Ishikawa (cell line): ENCODE data around the gene WFDC9.

Source experiments
- CEBPB ChIP-seq: IDR thresholded peaks from 2 replicates; pipeline ENCODE4 v1.6.1; 2012
- CREB1 ChIP-seq: IDR thresholded peaks from 2 replicates; pipeline ENCODE4 v1.6.1; 2012; ENCODE audit warnings: low read depth
- EGR1 ChIP-seq: IDR thresholded peaks from 2 replicates; pipeline ENCODE4 v1.6.1; 2012
- EP300 ChIP-seq: IDR thresholded peaks from 2 replicates; pipeline ENCODE4 v1.6.1; 2012; ENCODE audit warnings: borderline replicate concordance
- FOXM1 ChIP-seq: IDR thresholded peaks from 2 replicates; pipeline ENCODE4 v1.6.1; 2012; ENCODE audit warnings: low read depth, borderline replicate concordance
- NFIC ChIP-seq: IDR thresholded peaks from 2 replicates; pipeline ENCODE4 v1.6.1; 2012
- RAD21 ChIP-seq: IDR thresholded peaks from 2 replicates; pipeline ENCODE4 v1.6.1; 2012; ENCODE audit warnings: low read depth
- TAF1 ChIP-seq: IDR thresholded peaks from 2 replicates; pipeline ENCODE4 v1.6.1; 2012; ENCODE audit warnings: low read depth, mild to moderate bottlenecking
- TCF12 ChIP-seq: IDR thresholded peaks from 2 replicates; pipeline ENCODE4 v1.6.1; 2012; ENCODE audit warnings: low read depth
- TEAD4 ChIP-seq: IDR thresholded peaks from 2 replicates; pipeline ENCODE4 v1.6.1; 2012
- YY1 ChIP-seq: IDR thresholded peaks from 2 replicates; pipeline ENCODE4 v1.6.1; 2012; ENCODE audit warnings: low read depth
- ZBTB7A ChIP-seq: IDR thresholded peaks from 2 replicates; pipeline ENCODE4 v1.6.1; 2012; ENCODE audit warnings: low read depth
- TF ChIP-seq, protein P1 (sequence below): IDR thresholded peaks from 2 replicates; pipeline ENCODE4 v1.6.1; 2012
- TF ChIP-seq, protein P2 (sequence below): IDR thresholded peaks from 2 replicates; pipeline ENCODE4 v1.6.1; 2012; ENCODE audit warnings: low read depth, mild to moderate bottlenecking
- TF ChIP-seq, protein P3 (sequence below): IDR thresholded peaks from 2 replicates; pipeline ENCODE4 v1.6.1; 2012

WFDC9 gene

DNA sequence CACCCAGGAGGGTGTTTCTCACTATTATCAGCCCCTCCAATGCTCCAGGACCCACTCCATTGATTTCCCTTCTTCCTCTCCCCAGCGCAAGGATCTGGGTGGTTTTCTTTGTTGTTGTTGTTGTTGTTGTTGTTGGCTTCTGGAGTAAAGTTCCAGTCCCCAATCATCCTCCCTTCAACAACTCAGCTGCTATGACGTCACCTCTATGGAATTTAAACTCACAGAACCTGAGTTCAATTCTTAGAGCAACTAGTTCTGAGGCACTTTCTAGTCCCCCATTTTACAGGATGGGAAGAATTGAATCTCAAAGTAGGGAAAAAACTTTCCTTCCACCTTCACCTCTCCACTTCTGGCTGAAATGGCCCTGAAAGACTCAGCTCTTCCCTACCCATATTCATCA, 42.3 kb downstream of the WFDC9 start:
- TF ChIP-seq, protein P1, sequence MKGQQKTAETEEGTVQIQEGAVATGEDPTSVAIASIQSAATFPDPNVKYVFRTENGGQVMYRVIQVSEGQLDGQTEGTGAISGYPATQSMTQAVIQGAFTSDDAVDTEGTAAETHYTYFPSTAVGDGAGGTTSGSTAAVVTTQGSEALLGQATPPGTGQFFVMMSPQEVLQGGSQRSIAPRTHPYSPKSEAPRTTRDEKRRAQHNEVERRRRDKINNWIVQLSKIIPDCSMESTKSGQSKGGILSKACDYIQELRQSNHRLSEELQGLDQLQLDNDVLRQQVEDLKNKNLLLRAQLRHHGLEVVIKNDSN, result no peak
- TF ChIP-seq NFIC (no peak), TAF1 (no peak), ZBTB7A (no peak), TEAD4 (no peak), RAD21 (no peak), CREB1 (no peak)

DNA sequence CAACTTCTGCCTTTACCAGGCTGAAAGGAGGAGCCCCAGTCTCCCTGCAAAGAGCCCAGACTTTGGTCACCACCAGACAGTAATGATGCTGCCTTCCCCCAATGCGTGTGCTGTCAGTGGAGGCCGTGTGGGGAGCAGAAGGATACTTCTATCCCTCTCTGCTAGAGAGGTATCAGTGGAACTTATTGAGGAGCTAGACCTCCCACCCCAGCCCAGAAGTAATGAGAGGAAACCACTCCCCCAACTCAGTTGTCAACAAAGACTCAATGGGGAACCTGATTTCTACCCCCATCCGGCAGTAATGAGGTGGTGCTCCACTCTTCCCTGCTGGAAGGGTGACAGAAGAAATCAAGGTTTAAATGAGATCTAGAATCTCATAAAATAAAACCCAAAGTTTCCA, 47.6 kb downstream of the WFDC9 start:
- TF ChIP-seq CEBPB (no peak), EGR1 (no peak), NFIC (no peak), RAD21 (no peak), EP300 (no peak), CREB1 (no peak)
- TF ChIP-seq, protein P1, result no peak
- TF ChIP-seq, protein P2, sequence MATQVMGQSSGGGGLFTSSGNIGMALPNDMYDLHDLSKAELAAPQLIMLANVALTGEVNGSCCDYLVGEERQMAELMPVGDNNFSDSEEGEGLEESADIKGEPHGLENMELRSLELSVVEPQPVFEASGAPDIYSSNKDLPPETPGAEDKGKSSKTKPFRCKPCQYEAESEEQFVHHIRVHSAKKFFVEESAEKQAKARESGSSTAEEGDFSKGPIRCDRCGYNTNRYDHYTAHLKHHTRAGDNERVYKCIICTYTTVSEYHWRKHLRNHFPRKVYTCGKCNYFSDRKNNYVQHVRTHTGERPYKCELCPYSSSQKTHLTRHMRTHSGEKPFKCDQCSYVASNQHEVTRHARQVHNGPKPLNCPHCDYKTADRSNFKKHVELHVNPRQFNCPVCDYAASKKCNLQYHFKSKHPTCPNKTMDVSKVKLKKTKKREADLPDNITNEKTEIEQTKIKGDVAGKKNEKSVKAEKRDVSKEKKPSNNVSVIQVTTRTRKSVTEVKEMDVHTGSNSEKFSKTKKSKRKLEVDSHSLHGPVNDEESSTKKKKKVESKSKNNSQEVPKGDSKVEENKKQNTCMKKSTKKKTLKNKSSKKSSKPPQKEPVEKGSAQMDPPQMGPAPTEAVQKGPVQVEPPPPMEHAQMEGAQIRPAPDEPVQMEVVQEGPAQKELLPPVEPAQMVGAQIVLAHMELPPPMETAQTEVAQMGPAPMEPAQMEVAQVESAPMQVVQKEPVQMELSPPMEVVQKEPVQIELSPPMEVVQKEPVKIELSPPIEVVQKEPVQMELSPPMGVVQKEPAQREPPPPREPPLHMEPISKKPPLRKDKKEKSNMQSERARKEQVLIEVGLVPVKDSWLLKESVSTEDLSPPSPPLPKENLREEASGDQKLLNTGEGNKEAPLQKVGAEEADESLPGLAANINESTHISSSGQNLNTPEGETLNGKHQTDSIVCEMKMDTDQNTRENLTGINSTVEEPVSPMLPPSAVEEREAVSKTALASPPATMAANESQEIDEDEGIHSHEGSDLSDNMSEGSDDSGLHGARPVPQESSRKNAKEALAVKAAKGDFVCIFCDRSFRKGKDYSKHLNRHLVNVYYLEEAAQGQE, result no peak

DNA sequence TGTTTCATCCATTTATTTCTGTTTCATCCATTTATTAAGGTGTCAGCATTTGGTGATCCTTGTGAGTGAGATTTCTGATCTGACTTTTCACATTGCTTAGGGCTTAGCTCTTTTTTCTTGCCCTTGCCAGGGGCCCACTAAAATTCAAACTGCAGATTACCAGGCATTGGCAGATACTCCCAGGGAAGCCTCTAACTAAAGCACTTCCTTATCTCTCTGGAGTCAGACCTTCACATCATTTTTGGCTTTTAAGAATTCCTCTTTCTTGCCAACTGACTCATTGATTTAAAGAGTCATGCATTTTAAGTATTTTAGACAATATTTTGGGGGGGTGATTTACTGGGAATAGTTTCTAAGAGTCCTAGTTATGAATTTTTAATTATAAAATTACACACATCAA, 49.4 kb downstream of the WFDC9 start:
- TF ChIP-seq TAF1, result no peak
- no peak for TF ChIP-seq EGR1
- TF ChIP-seq NFIC, result no peak
- TF ChIP-seq, protein P1, result no peak
- no peak for TF ChIP-seq FOXM1
- no peak for TF ChIP-seq EP300

DNA sequence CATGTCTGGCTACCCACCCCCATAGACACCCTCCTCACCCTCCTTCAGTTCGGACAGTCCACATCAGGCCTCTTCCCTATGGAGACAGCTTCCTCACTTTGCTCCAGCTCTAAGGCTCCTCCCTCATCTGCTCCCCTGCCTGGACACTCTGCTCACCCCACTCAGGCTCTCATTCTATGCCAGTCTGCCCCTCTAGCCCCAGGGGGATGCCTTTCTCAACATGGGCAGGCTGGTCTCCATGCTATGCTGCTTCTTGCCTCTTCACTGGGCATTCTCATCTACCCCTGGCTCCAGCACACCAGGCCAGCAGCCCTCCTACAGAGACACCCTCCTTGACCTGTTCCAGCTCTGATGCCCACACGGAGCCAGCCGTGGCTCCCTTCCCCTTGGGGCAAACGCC, 51.9 kb downstream of the WFDC9 start, which contains the start of gene WFDC8:
Gene WFDC8 (minus strand): TSS at position 101 of the 400 bp plus-strand sequence. CDS start 37 bp downstream, at position 64.
- TF ChIP-seq RAD21, result no peak
- TF ChIP-seq, protein P2, result no peak
- no peak for TF ChIP-seq NFIC
- TF ChIP-seq, protein P3, sequence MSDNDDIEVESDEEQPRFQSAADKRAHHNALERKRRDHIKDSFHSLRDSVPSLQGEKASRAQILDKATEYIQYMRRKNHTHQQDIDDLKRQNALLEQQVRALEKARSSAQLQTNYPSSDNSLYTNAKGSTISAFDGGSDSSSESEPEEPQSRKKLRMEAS, result no peak
- no peak for TF ChIP-seq CREB1
- TF ChIP-seq FOXM1, result no peak
- no peak for TF ChIP-seq EP300
- TF ChIP-seq, protein P1, result no peak
- no peak for TF ChIP-seq ZBTB7A
- TF ChIP-seq TCF12, result no peak
- no peak for TF ChIP-seq CEBPB
- no peak for TF ChIP-seq TAF1
- TF ChIP-seq TEAD4, result no peak
- no peak for TF ChIP-seq YY1
- TF ChIP-seq EGR1, result no peak

DNA sequence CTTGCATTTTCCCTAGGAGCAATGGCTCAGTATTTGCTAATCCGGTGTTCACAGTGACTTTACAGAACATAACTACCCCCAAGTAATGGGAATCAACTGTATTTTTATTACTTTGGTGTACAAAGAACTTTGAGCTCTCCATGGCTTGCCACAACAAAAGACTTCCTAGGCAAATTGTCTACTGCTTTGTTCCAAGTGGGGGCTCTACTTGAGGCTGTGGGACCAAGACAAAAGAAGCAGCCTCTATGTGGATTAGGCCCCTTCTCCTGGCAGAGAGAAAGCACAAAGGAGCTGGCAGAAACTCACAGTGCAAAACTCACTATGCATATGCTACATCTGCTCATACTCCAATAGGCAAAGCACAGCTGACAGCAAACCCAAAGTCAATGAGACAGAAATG, 52.9 kb downstream of the WFDC9 start:
- no peak for TF ChIP-seq TCF12

DNA sequence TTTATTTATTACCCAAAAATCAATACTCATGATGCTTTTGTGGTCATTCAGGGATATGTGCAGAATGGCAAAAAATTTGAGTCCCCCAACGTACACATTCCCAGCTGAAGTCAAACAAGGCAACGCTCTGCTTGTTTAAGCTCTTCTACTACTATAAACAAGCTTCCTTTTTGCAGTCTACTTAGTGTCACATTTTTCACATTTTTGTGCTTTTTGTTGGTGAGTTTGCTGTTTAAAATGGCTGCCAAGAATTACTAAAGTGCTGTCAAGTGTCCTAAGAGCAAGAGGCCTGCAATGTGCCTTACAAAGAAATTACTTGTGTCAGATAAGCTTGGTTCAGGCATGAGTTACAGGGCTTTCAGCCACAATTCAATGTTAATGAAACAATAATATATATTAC, 54.1 kb downstream of the WFDC9 start:
- TF ChIP-seq TCF12, result no peak
- TF ChIP-seq CREB1, result no peak
- TF ChIP-seq, protein P2, result no peak
- no peak for TF ChIP-seq NFIC
- TF ChIP-seq, protein P1, result no peak
- TF ChIP-seq TEAD4, result no peak
- no peak for TF ChIP-seq EP300
- TF ChIP-seq FOXM1, result no peak
- TF ChIP-seq, protein P3, result no peak
- no peak for TF ChIP-seq YY1
- no peak for TF ChIP-seq EGR1
- TF ChIP-seq TAF1, result no peak
- no peak for TF ChIP-seq ZBTB7A
- no peak for TF ChIP-seq CEBPB
- no peak for TF ChIP-seq RAD21
